Measurements from ENCODE around the gene CDK17.

The CDK17 gene

DNA sequence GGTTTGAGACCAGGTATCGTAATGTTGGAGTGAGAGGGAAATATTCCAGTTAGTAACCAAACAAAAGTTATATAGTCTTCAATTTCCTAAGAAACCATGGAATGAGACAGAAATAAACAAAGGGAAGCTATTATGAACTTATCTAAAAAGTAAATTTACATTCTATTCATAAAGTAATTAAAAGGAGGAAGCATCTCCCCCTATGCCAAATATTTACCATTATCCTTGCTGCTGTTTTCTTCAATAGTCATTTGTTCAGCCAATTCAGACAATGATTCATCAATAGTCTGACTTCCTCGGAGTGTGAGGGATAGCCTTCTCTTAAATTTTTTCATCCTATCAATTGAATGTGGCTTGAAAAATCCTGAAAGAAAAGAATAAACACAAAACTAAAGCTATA, 65.7 kb downstream of the CDK17 start:
- no peak overlapping the region for H3K4me2 ChIP-seq (ENCODE audit: low read depth, low read length, poor library complexity, severe bottlenecking)
- H3K9me3 ChIP-seq (ENCODE audit: insufficient read depth, low read length): peaks cover 16% of the 10 kb centered on the region; the same call in 1 of the 2 replicates
- peaks cover 23% of the 10 kb centered on the region for H3K36me3 ChIP-seq (ENCODE audit: low read length)
- TF ChIP-seq EZH2phosphoT487 (conservative IDR thresholded peaks at IDR 0.05; ENCODE audit: low read length): no peak
- TF ChIP-seq CTCF (IDR thresholded peaks at IDR 0.05; ENCODE audit: insufficient read depth, low read length, poor library complexity, severe bottlenecking): no peak
- H3K4me3 ChIP-seq (ENCODE audit: insufficient read depth, low read length, poor library complexity, severe bottlenecking): no peak overlapping the region
- peaks cover 15% of the 10 kb centered on the region for H3F3A ChIP-seq (ENCODE audit: insufficient read depth)
- H3K27ac ChIP-seq (ENCODE audit: low read depth, low read length): no peak overlapping the region
- H3K9ac ChIP-seq (ENCODE audit: low read length): no peak overlapping the region
- H3K9me2 ChIP-seq (replicated peaks; ENCODE audit: insufficient read depth, low read length): no peaks in the 10 kb centered on the region
- no peaks in the 10 kb centered on the region for H3K27me3 ChIP-seq (ENCODE audit: low read length)
- H3K79me2 ChIP-seq (ENCODE audit: insufficient read depth, low read length): peaks cover 79% of the 10 kb centered on the region
- H4K20me1 ChIP-seq (ENCODE audit: low read depth, low read length): no peaks in the 10 kb centered on the region
- H2AFZ ChIP-seq (ENCODE audit: low read depth, low read length, severe bottlenecking): no peak overlapping the region

GRCh38 chr12:96329545-96329944, 70.7 kb downstream of the CDK17 start:
- Histone ChIP-seq H3K9me3 (ENCODE audit: insufficient read depth, low read length) (no peaks in the 10 kb centered on the region), H3K36me3 (ENCODE audit: low read length) (peaks cover 15% of the 10 kb centered on the region), H3K9ac (ENCODE audit: low read length) (no peak overlapping the region), H3K79me2 (ENCODE audit: insufficient read depth, low read length) (peaks cover 62% of the 10 kb centered on the region), H3K4me2 (ENCODE audit: low read depth, low read length, poor library complexity, severe bottlenecking) (no peak overlapping the region), H3K27me3 (ENCODE audit: low read length) (no peaks in the 10 kb centered on the region), H3K9me2 (replicated peaks; ENCODE audit: insufficient read depth, low read length) (no peaks in the 10 kb centered on the region), H2AFZ (ENCODE audit: low read depth, low read length, severe bottlenecking) (no peak overlapping the region), H3K4me3 (ENCODE audit: insufficient read depth, low read length, poor library complexity, severe bottlenecking) (no peak overlapping the region), H3F3A (ENCODE audit: insufficient read depth) (peaks cover 47% of the 10 kb centered on the region), H4K20me1 (ENCODE audit: low read depth, low read length) (no peaks in the 10 kb centered on the region), H3K27ac (ENCODE audit: low read depth, low read length) (peak overlapping the region; percentile 40; the same call in 1 of the 2 replicates)
- TF ChIP-seq EZH2phosphoT487 (conservative IDR thresholded peaks at IDR 0.05; ENCODE audit: low read length): no peak
- no peak for TF ChIP-seq CTCF (IDR thresholded peaks at IDR 0.05; ENCODE audit: insufficient read depth, low read length, poor library complexity, severe bottlenecking)

DNA sequence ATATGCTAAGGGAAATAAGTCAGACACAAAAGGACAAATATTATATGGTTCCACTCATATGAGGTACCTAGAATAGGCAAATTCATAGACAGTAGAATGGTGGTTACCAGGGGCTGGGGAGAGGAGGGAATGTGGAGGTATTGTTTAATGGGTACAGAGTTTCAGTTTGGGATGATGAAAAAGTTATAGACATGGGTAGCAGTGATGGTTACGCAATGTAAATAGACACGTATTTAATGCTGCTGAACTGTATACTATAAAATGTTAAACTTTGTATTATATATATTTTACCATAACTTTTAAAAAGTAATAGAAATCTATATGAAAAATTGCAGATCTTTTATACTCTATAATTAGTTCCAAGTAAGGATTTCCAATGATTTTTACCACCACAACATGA, 71.2 kb downstream of the CDK17 start:
- Histone ChIP-seq H3F3A (ENCODE audit: insufficient read depth) (peaks cover 47% of the 10 kb centered on the region), H3K4me2 (ENCODE audit: low read depth, low read length, poor library complexity, severe bottlenecking) (no peak overlapping the region), H3K27ac (ENCODE audit: low read depth, low read length) (peak overlapping the region; percentile 96), H3K9me3 (ENCODE audit: insufficient read depth, low read length) (no peaks in the 10 kb centered on the region), H4K20me1 (ENCODE audit: low read depth, low read length) (no peaks in the 10 kb centered on the region), H3K27me3 (ENCODE audit: low read length) (no peaks in the 10 kb centered on the region), H2AFZ (ENCODE audit: low read depth, low read length, severe bottlenecking) (no peak overlapping the region), H3K4me3 (ENCODE audit: insufficient read depth, low read length, poor library complexity, severe bottlenecking) (no peak overlapping the region), H3K9me2 (replicated peaks; ENCODE audit: insufficient read depth, low read length) (no peaks in the 10 kb centered on the region), H3K36me3 (ENCODE audit: low read length) (peaks cover 16% of the 10 kb centered on the region), H3K9ac (ENCODE audit: low read length) (no peak overlapping the region), H3K79me2 (ENCODE audit: insufficient read depth, low read length) (peaks cover 63% of the 10 kb centered on the region)
- TF ChIP-seq EZH2phosphoT487 (conservative IDR thresholded peaks at IDR 0.05; ENCODE audit: low read length): no peak
- no peak for TF ChIP-seq CTCF (IDR thresholded peaks at IDR 0.05; ENCODE audit: insufficient read depth, low read length, poor library complexity, severe bottlenecking)
